BE2C (cell line): ENCODE results near the gene ZNF12.

Experiments
- DNase-seq: peaks from one replicate; pipeline ENCODE4 v3.0.0-alpha.2; 2020
- H3K27me3 ChIP-seq: fragments of 250-450 bp; sonication (Bioruptor Pico); 2 replicates; pipeline ENCODE4 v1.5.1; 2020; ENCODE audit warnings: mild to moderate bottlenecking
- H3K36me3 ChIP-seq: fragments of 250-450 bp; sonication (Bioruptor Pico); 2 replicates; pipeline ENCODE4 v1.5.1; 2020; ENCODE audit warnings: mild to moderate bottlenecking
- H3K4me1 ChIP-seq: fragments of 250-450 bp; sonication (Bioruptor Pico); 2 replicates; pipeline ENCODE4 v1.5.1; 2020
- H3K4me3 ChIP-seq: 2 replicates; pipeline ENCODE4 v1.5.1; 2011; ENCODE audit warnings: low read depth, low read length
- H3K9me3 ChIP-seq: fragments of 250-450 bp; sonication (Bioruptor Pico); 2 replicates; pipeline ENCODE4 v1.5.1; 2020
- TF ChIP-seq, protein P1 (sequence below): IDR thresholded peaks from 2 replicates; pipeline ENCODE4 v1.5.1; 2012; ENCODE audit warnings: mild to moderate bottlenecking, low read depth, low read length

Gene ZNF12

DNA sequence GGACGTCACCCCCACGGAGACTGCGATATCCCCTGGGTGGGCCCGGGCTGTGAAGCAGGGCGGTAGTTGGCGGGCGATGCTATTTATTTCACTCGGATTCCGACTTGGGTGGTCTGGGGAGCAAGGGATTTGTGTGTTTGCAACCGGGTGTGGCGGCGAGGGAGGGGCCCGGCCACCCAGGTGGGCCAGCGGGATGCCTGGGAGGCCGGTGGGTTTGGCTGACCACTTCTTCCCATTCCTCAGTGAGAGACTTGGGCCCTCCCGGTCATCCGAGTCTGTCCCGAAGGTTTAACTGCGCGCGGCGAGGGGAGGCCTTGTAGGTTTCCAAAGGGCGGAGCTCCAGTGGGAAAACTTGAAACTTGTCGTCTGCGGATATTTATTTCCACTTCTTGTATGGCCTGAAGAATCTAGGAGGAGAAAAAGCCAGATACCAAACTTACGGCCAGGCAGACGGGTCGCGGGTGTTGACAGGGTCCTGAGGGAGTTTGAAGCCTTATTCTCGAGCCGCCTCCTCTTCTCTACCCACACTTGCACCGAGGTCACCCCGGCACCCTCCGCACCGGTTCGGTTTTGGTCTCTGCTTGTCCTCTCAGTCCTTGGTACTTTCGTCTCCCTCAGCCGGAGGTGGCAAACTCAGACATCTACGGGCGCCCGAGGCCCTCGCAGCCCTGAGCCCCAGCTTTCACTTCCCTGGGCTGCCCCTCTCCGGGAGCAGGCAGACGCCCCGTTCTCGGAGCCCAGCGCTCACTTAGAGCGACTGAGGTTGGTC lies 51.7 kb downstream of the ZNF12 start:
- TF ChIP-seq, protein P1, sequence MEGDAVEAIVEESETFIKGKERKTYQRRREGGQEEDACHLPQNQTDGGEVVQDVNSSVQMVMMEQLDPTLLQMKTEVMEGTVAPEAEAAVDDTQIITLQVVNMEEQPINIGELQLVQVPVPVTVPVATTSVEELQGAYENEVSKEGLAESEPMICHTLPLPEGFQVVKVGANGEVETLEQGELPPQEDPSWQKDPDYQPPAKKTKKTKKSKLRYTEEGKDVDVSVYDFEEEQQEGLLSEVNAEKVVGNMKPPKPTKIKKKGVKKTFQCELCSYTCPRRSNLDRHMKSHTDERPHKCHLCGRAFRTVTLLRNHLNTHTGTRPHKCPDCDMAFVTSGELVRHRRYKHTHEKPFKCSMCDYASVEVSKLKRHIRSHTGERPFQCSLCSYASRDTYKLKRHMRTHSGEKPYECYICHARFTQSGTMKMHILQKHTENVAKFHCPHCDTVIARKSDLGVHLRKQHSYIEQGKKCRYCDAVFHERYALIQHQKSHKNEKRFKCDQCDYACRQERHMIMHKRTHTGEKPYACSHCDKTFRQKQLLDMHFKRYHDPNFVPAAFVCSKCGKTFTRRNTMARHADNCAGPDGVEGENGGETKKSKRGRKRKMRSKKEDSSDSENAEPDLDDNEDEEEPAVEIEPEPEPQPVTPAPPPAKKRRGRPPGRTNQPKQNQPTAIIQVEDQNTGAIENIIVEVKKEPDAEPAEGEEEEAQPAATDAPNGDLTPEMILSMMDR: no peak
- no peak for DNase-seq
- Histone ChIP-seq H3K4me3 (no peak overlapping the region), H3K9me3 (no peaks in the 10 kb centered on the region; the same call in 1 of the 2 replicates), H3K36me3 (peaks cover 37% of the 10 kb centered on the region), H3K4me1 (no peaks in the 10 kb centered on the region), H3K27me3 (no peaks in the 10 kb centered on the region)

DNA sequence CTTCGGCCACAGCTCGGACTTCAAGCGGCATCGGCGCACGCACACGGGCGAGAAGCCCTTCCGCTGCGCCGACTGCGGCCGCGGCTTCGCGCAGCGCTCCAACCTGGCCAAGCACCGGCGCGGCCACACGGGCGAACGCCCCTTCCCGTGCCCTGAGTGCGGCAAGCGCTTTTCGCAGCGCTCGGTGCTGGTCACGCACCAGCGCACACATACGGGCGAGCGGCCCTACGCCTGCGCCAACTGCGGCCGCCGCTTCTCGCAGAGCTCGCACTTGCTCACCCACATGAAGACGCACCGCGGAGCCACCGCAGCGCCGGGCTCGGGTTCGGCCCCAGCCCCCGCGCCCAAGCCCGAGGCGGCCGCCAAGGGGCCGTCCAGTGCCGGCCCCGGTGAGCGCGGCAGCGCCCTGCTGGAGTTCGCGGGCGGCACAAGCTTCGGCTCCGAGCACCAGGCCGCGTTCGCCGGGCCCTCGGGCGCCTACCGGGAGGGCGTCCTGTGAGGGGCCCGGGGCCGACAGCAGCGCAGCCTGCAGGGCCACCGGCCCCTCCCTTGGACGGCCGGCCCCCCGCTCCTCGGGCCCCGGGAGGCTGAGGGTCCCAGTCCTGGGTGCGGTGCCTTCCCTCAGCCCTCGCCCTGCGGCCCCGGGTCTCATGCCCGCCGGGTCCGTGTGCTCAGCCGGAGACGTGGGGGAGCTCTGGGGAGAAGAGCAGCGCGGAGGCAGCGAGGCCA lies 52.5 kb downstream of the ZNF12 start:
- H3K9me3 ChIP-seq: no peaks in the 10 kb centered on the region; the same call in 1 of the 2 replicates
- no peaks in the 10 kb centered on the region for H3K27me3 ChIP-seq
- no peak for DNase-seq
- no peaks in the 10 kb centered on the region for H3K4me1 ChIP-seq
- TF ChIP-seq, protein P1: no peak
- no peak overlapping the region for H3K4me3 ChIP-seq
- peaks cover 44% of the 10 kb centered on the region for H3K36me3 ChIP-seq

DNA sequence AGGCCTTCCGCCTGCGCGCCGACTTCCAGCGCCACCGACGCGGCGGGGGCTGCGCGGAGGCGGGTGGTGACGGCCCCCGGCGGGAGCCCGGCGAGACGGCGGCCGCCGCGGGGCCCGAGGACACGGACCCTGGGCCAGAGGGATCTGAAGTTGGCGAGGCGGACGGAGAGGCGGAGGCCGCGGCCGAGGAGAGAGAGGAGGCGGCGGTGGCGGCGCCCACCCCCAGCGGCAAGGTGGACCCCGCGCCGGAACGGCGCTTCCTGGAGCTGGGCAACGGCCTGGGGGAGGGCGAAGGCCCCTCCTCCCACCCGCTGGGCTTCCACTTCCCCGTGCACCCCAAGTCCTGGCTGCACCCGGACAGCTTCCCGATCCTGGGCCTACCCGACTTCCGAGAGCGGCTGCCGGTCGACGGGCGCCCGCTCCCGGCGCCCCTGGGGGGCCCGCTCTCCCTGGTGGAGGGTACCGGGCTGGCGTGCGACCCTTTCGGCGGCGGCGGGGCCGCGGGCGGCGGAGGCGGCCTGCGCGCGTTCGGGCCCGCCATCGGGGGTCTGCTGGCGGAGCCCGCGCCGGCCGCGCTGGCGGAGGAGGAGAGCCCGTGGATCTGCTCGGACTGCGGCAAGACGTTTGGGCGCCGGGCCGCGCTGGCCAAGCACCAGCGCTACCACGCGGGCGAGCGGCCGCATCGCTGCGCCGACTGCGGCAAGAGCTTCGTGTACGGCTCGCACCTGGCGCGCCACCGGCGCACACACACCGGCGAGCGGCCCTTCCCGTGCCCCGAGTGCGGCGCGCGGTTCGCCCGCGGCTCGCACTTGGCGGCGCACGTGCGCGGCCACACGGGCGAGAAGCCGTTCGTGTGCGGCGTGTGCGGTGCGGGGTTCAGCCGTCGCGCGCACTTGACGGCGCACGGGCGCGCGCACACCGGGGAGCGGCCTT lies 53.4 kb downstream of the ZNF12 start:
- no peak overlapping the region for H3K4me3 ChIP-seq
- no peaks in the 10 kb centered on the region for H3K4me1 ChIP-seq
- DNase-seq: no peak
- peaks cover 54% of the 10 kb centered on the region for H3K36me3 ChIP-seq
- TF ChIP-seq, protein P1: no peak
- H3K27me3 ChIP-seq: no peaks in the 10 kb centered on the region
- H3K9me3 ChIP-seq: no peaks in the 10 kb centered on the region; the same call in 1 of the 2 replicates

DNA sequence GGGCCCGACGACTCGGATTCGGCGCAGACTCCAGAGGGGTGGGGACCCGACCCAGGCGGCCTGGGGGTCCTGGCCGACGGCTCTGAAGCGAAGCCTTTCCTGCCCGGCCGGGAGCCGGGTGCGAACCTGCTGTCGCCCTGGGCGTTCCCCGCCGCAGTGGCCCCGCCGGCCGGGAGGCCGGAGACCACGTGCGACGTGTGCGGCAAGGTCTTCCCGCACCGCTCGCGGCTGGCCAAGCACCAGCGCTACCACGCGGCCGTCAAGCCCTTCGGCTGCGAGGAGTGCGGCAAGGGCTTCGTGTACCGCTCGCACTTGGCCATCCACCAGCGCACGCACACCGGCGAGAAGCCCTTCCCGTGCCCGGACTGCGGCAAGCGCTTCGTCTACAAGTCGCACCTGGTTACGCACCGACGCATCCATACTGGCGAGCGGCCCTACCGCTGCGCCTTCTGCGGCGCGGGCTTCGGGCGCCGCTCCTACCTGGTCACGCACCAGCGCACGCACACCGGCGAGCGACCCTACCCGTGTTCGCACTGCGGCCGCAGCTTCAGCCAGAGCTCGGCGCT lies 54.2 kb downstream of the ZNF12 start:
- Histone ChIP-seq H3K27me3 (no peaks in the 10 kb centered on the region), H3K4me3 (no peak overlapping the region), H3K36me3 (peaks cover 59% of the 10 kb centered on the region), H3K9me3 (no peaks in the 10 kb centered on the region; the same call in 1 of the 2 replicates), H3K4me1 (no peaks in the 10 kb centered on the region)
- DNase-seq: no peak
- TF ChIP-seq, protein P1: no peak

DNA sequence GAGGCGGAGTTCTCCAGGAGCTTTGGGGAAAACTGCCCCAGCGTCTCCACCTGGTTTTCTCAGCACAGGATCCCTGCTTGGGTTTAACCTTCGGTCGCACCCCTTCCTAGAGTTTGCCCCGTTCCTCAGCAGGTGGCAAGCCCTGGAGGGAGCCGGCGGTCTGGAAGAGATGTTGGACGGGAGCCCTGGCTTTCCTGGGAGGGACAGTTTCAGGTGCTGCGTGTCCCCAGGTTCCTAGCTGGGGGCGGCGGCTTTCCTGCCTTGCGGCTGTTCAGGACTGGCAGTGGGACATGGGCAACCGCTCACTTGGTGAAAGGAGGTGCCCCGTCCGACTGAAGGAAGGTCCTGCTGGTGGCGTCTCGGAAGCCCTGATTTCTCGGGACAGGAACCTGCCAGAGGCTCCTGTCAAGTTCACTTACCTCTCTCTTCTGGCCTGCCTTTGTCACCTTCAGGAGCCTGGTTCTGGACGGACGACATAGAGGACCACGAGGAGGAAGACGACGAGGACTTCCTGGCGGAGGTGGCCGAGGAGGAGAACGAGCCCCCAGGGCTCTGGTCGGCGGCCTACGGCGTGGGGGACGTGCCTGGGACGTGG lies 54.8 kb downstream of the ZNF12 start:
- Histone ChIP-seq H3K4me1 (no peaks in the 10 kb centered on the region), H3K36me3 (peaks cover 65% of the 10 kb centered on the region), H3K9me3 (no peaks in the 10 kb centered on the region; the same call in 1 of the 2 replicates), H3K27me3 (no peaks in the 10 kb centered on the region), H3K4me3 (no peak overlapping the region)
- TF ChIP-seq, protein P1: no peak
- DNase-seq: no peak
